DMS53 treated with DMSO at 0.1 percent for 48 hours (cell line): ENCODE measurements around the gene ACTL8.

Experiments
- DNase-seq: peaks from one replicate; lab custom pipeline; 2025; ENCODE audit not compliant: unreplicated experiment; lab: John Stamatoyannopoulos, UW

The ACTL8 gene

DNA sequence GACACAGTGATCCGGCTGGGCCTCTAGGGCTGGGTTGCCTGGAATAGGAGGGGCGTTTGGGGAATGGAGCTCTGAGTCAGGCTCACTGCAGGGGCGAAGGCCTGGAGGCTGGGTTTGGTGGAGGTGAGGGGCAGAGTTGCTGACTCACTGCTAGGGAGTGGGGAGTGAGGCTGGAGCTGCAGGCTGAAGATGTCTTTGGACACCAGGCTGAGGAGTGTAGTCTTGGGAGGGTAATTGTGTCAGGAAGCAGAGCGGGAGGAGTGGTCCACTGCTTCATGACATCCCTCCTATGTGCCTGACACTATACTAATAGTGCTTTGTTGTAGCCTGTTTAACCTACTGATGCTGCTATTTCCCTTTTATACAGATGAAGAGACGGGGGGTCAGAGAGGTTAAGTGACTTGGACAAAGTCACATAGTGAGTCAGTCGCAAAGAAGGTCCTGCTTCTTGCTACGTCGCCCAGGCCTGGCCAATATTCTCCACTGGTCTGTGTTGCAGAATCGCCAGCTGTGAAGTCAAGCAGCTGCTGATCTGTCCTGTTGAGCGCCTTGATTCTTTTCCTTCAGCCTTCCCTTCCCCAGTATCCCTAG, 13.6 kb downstream of the ACTL8 start:
- no peak for DNase-seq

DNA sequence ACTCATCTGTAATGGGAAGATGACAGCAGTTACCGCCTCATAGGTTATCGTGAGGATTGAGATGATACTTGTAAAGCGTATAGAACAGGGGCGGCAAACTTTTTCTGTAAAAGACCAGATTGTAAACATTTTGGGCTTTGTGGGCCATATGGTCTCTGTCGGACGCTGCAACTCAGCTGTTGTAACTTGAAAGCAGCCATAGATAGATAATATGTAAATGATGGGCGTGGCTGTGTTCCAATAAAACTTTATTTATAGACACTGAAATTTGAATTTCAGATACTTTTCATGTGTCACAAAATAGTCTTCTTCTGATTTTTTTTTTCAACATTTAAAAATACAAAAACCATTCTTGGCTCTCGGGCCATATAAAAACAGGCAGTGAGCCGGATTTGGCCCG, 15.8 kb downstream of the ACTL8 start:
- DNase-seq: no peak

DNA sequence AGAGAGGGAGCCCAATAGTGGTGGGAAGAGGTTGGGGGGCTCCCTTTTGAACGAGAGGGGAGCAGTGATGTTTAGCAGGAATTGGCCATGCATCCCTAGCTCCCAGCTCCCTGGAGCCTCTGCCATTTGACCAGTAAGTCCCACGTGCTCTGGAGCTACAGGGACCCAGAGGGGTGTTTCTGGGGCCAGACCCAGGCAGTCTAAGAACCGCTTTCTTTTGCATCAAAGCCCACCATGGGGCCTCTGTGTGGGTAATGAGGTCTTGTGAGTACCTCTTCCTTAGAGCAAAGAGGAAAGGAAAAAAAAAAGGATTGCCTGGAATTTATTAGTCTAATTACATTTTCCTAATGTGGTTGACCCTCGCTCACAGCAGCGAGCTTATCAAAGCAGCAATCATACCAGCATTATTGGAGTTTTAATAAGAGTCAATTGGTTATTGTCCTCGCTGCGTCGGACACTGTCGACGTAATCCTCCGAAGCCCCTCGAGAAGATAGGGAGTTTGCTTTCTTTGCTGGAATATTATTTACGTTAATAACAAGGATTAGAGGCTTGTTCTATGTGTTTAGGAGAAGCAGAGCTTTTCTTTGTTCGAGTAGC, 17.6 kb downstream of the ACTL8 start:
- no peak for DNase-seq

DNA sequence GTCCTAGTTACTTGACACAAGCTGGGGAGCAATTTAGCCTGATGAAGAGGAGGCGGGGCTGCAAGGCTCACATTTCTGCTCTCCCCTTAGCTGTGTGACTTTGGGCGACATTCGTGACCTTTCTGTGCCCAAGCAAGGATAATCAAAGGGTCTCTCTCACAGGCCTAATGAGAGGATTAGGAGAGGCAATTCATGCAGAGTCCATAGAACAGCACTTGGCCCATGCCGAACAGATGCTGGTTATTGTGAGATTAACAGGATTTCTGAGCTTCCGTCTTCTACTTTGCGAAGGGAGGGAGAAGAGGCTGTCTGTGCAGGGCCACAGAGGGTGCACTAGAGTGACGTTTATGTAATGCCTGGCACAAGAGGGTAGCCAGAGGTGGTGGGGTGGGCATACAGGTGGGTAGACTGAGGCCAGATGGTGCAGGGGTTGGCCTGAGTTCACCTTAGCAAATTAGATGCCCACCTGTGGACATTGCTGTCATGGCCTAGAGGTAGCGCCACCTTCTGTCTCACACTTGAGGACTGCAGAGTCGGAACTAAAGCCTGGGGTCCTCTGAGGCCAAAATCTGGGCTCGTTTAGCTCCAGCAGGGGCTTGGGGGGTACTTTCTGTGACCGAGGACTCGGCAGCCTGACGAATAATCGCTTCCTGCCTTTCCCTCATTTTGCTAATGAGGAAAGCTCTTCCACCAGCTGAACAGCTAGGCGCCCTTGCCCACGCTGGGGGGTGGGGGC, 18.6 kb downstream of the ACTL8 start:
- no peak for DNase-seq

DNA sequence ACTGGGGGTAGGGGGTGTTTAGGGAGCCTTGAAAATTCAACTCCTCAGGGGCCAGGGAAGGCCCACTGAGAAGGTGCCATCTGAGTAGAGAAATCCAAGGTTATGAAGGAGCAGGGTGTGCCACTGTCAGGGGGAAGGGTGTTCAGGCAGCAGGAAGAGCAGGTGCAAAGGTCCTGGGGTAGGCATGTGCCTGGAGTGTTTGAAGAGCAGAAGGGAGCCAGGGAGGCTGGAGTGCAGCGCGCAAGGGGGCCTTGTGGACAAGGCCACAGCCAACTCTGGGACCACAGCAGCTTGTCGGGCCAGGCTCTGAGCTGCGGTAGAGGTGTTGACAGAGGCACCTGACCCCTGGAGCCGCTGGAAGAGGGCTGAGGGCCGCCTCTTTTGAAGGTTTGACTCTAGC, 19.3 kb downstream of the ACTL8 start:
- no peak for DNase-seq

DNA sequence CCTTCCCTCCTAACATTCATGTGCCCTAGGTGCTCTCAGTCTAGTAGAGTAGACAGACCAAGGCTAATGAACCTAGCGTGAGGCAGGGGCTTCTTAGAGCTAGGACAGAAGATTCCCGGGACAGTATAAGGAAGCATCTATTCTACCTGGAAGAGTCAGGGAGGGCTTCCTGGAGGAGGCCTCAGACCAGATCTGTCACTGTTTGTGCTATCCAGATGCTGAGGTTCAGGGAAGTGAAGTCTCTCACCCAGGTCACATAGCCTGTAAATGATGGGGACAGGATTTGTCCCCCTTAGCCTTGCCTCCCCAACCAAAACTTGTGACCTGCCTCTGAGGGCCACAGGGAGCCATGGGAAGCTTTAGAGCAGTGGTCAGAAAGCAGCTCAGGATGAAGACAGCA, 20.7 kb downstream of the ACTL8 start:
- no peak for DNase-seq

DNA sequence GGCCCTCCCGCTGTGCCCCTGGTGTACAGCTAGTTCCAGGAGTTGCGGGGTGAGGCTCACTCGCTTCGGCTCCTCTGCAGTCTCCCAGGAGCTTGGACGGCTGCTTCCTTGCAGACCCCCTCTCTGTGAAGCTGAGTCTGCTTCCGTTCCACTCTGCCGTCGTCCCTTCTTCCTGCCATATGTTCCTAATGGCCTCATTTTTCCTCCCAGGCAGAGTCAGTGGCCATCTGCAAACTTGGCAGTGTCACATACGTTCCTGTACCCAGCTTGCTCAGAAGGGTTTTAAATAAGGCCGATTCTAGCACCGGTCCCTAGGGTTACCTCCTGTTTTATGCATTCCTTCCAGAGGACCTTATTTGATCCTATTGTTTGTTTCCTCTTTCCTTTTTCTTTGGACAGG, 21.3 kb downstream of the ACTL8 start:
- no peak for DNase-seq

DNA sequence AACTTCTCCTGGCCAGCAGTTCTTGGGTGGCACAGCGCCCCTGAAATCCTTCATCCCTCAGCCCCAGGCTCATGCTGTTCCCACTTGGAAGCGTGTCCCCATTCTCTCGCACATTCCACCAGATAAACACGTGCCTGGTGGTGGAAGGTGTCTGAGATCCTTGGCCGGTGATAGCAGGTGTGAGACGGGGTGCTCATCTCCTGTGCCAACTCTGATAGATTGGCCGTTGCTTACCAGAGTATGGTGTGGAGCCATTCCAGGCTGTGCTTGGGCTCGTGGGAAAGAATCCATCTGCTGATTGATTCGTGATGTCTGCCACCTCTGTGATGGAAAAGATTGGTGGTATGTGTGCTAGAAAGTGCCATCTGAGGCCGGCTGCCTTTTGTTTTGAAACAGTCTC, 22.2 kb downstream of the ACTL8 start:
- DNase-seq: no peak

DNA sequence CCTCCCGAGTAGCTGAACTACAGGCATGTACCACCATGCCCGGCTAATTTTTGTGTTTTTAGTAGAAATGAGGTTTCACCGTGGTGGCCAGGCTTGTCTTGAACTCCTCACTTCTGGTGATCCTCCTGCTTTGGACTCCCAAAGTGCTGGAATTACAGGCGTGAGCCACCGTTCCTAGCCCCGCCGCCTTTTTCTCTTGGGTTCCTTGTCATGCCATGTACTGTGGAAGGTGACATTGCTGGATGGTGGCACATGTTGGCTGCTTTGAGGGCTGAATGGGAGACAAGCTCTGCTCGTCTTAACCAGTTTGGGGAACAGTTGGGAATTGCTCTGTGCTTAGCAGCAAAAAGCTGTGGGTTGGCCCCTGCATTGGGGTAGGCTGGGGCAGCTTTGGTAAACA, 22.7 kb downstream of the ACTL8 start:
- no peak for DNase-seq

DNA sequence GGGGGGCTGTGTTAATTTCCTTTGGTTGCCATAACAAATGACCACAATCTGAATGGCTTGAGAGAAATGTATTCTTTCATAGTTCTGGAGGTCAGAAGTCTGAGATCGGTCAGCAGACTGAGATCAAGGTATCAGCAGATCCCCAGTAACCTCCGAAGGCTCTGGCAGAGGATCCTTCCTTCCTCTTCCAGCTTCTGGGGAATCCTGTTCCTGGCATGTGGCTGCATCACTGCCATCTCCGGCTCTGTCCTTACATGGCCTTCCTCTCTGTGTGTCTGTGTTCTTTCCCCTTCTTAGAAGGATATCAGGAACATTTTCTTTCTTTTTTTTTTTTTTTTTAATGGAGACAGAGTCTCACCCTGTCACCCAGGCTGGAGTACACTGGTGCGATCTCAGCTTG, 25.8 kb downstream of the ACTL8 start:
- no peak for DNase-seq

DNA sequence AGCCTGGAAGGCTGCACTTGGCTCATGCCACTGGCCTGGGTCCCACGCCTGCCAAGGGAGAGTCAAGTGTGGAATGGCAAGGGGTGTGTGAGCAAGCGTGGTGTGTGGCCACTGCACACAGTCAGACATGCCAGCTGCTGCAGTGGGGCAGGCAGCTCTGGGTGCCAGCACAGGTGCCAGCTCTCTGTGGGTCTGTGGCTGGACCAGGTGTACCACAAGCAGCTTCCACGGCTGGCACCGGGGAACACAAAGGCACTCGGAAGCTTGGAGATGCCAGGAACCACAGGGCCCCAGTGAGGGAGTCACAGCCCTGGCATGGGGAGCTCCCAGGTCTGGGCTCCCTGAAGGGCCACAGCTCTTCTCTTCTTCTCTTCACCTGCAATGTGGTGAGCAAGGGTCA, 34.8 kb downstream of the ACTL8 start:
- DNase-seq: no peak

DNA sequence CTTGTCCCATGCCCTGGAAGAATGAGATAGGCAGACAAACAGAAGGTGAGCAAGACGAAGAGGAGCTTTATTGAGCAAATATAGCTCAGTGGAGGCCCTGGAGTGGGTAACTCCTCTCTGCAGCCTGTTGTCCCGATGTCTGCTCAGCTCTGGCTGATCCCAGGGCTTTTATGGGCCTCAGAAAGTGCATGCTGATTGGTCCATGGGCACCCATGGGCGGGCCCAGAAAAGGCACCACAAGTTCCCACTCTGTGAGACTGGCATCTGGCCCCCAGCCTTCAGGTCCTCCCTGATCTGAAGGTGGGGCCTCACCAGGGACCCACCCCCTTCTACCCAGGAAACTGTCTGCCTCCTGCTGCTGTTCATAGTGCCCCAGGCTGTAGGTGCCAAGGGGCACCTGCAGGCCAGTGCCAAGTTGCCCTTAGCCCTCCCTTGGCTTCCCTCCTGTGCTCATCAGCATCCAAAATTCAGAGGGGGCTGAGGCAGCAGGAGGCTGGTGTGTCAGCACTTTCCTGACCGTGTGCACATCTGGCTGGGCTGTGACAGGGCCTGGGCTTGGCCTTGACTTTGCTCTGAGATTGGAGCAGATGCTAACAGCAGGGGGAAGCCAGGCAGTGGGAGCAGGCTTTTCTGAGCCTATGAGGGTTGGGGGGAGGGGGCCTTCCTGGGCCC, 35.4 kb downstream of the ACTL8 start:
- no peak for DNase-seq

DNA sequence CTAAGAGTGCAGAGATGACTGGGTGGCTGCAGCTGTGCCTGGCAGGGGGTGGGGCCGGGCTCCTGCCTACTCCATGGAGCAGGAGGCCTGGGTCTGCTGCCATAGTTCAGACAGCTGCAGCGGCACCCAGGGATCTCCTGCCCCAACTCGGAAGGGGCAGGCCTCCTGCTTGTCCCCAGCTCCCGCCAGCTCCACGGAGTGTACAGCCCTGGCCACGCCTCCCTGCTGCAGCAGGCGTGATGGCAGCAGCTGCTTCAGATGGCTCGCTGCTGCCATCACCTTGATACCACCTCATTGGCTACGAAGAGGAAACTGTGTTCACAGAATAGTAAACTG, 35.9 kb downstream of the ACTL8 start:
- DNase-seq: no peak

DNA sequence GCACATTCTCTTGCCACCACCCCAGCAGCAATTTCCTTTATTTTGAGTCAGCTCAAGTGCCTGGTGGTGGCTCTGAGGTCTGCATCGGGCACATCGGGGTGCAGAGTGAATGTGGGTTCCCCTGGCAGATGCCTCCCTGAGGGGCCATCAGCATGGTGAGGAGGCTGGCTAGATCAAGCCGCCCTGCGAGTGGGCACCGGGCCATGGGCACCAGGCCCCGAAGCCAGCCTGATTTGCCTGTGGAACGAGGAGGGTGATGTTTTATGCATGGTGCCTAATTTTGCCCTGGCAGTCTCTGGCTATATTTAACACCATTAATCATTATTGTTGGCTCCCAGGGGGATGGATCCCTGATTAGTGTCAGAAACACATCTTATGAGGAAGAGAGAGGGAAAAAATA, 36.3 kb downstream of the ACTL8 start:
- no peak for DNase-seq

DNA sequence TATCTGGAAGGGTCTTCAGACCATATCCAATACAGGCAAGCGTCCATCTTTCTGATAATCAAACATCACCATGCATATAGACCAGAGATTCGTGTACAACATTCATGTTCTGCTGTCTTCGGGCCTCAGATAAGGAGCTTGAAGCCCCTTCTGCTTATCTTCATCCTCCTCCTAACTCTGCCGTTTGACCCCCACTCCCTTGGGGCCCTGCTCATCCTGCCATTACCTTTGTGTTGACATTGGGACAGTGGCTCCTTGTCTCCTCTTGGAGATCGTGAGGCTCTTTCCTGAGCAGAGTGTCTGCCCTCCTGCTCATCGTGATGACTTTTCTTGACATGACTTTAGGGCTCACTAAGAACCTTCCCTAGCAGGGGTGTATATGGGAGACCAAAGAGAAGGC, 37.3 kb downstream of the ACTL8 start:
- DNase-seq: no peak

DNA sequence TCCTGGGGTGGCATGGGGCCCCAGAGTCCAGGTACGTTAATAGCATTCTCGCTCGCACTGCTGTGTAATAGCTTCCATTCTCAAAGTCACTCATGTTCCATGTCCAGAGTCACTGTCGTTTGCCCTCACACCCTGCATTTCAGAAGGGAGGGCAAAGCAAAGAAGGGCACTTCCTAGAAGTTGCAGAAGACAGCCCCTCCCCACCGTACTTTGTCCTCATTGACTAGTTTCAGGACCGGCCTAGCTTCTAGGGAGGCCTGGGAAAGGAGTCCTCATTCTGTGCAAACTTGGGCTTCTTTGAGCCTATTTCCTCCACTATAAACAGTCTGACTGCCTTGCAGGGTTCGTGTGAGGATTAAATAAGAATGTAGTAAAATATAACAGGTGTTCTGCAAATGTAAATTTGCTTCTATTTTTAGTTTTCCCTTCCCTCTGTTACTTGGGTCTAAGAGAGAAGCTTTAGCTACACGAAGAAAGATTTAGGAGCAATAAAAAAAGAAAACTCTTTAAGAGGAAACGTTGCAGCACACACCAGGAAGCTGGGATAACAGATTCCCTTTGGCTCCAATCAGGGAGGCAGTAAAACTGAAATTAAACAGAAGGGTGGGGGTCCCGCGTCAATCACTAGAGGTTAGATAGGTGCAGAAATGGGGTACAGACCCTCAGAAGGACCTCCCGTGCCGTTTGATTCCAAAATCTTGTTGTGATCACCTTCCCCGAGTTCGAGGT, 40.1 kb downstream of the ACTL8 start:
- DNase-seq: no peak

DNA sequence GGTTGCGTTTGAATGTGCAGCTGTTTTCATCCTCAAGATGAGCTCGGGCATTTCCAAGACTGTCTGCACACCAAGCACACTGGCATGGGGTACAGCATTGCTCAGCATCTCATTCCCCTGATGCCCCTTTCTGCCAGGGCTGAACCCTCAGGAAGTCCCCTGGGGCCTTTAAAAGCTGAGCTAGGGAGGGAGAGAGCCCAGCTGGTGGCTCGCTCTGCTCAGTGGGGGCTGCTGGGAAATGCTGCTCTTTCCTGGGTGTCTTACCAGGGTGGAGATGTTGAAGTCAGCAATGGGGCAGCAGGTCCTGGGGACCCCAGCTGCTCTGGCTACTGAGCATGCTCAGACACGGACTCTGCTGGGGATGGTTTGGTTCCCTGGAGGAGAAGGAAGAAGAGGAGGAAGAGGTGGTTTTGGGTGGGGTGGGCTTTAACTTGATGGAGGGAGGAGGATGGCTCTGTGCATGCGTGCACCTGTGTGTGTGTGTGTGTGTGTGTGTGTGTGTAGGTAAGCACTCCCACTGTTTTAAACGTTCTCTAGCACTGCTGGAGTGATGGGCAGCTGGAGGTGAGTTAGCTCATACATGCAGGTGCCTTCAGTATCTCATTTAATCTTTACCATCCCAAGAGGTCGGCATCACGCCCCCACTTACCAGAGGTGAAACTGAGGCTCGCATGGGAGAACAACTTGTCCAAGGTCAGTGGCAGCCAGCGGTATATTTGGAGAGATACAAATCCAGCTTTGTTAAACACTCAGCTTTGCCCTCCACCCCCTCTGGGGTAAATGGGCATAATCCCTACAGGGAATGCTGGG, 40.9 kb downstream of the ACTL8 start:
- DNase-seq: no peak

DNA sequence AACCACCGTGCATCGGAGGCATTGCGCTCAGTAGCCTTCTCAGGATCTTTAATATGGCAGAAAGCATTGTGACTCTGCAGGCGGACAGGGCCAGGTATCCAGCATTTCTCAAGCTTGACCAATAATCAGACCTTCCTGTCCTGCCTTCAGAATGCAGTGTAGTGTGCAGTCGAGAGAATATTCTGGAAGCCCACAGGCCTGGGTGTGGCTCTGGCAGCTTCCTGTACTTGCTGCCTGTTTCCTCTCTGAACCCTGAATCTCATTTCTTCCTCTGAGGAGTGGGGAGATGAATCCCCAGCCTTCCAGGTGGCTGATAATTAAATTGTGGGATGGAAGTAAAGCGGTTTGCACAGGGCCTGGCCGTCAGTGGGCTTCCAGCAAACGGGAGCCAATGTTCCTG, 42.3 kb downstream of the ACTL8 start:
- no peak for DNase-seq

DNA sequence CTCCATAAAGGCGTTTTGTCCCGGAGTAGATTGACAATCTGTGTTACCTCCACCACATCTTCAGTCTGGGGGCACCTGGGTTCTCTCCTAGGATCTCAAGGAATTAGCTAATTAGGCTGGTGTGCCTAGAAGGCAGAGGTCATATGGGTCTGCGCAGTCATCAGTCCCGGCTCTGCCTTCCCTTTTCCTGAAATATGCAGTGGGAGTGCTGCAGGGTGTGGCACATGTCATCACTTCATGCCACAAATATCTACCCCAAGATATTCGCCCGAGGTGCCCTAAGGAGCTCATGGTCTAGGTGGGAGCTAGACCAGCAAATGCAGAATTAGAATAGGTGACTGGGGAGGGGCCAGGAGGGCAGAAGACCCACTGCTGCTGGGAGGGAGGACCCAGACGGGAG, 42.9 kb downstream of the ACTL8 start:
- DNase-seq: no peak

DNA sequence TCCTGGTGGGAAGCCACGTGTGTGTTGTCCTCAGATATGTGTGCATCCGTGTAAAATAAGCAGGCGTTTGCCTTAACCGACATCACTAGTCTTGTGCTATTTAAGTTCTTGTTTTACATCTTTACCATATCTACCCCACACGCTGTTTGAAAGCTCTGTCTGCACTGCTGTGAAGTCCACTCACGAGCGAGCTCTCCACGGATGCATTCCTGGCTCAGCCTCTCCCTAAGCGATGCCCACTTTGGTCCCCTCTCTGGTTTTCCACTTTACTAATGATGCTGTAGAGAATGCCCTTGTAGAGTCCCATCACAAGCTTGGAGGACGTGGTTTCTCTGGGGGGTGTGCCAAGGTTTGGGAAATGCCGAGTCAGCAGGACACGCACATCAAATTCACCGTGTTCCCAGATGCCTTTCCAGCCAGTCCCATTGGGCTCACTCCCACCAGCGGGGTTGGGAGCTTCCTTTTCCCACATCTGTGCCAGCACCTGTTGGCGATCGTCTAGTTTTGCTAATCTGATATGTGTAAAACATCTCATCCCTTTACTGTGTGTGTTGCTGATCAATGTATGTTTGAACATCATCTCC, 43.8 kb downstream of the ACTL8 start:
- DNase-seq: no peak

DNA sequence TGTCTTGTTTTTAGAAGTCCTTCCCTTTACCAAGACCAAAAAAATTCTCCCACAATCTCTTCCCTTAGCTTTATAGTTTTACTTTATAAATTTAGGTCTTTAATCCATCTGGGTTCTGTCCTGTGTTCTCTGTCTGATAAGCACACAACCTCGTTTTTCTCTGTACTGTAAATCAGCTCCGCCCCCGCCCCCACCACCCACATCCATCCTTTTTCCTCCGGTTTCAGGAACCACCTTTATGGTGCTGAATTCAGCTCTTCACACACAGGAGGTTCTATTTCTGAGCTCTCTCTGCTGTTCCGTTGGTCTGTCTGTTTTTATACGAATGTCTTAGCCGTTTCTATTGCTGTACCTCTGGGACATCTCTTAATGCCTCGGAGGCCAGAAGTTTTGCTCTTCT, 44.5 kb downstream of the ACTL8 start:
- no peak for DNase-seq
